HUES6 (cell line): Measurements from ENCODE around the gene IRAK1BP1.
A peak's percentile ranks its signal among the peaks of the same experiment; 100 is the strongest.

Experiments
- H3K27ac ChIP-seq: 2 replicates; pipeline ENCODE4 v1.7.0; 2013; ENCODE audit warnings: low read depth, mild to moderate bottlenecking, low read length, inconsistent platforms
- H3K27me3 ChIP-seq: 2 replicates; pipeline ENCODE4 v1.6.1; 2013; ENCODE audit warnings: low read length; ENCODE audit not compliant: control insufficient read depth, insufficient read depth
- H3K36me3 ChIP-seq: 2 replicates; pipeline ENCODE4 v1.6.1; 2013; ENCODE audit warnings: low read length; ENCODE audit not compliant: control insufficient read depth, insufficient read depth
- H3K4me1 ChIP-seq: 2 replicates; pipeline ENCODE4 v1.6.1; 2013; ENCODE audit warnings: low read length; ENCODE audit not compliant: control insufficient read depth, insufficient read depth
- H3K4me3 ChIP-seq: 2 replicates; pipeline ENCODE4 v1.5.1; 2013; ENCODE audit warnings: low read depth, low read length
- H3K9ac ChIP-seq: one replicate; pipeline ENCODE4 v1.6.1; 2013; ENCODE audit warnings: mild to moderate bottlenecking, low read length
- H3K9me3 ChIP-seq: 2 replicates; pipeline ENCODE4 v1.6.1; 2013; ENCODE audit warnings: low read depth, low read length; ENCODE audit not compliant: control insufficient read depth, insufficient read depth

The IRAK1BP1 gene

GRCh38 chr6:78867370-78868040, at the start of gene IRAK1BP1:
Gene IRAK1BP1, plus strand, starts transcription at chr6:78867551. Its CDS starts 26 bp downstream, at chr6:78867577.
- Histone ChIP-seq H3K27me3 (no peaks in the 10 kb centered on the region), H3K36me3 (no peaks in the 10 kb centered on the region), H3K4me1 (no peaks in the 10 kb centered on the region), H3K4me3 (peak within 1 kb of the TSS; percentile 88), H3K9me3 (no peaks in the 10 kb centered on the region), H3K9ac (peak within 1 kb of the TSS; percentile 87), H3K27ac (peak within 1 kb of the TSS; percentile 81)

DNA sequence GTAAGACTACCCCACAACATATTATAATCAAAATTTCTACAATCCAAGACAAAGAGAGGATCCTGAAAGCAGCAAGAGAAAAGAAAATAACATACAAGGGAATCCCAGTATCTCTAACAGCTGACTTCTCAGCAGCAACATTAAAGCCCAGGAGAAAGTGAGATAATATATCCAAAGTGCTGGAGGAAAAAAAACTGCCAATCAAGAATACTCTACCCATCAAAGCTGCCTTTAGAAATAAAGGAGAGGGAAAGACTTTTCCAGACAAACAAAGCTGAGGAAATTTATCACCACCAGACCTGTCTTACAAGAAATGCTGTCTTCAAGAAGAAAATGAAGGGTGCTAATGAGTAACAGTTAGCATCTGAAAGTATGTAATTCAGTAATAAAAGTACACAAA, 43.3 kb upstream of the IRAK1BP1 start:
- Histone ChIP-seq H3K27me3 (no peaks in the 10 kb centered on the region; the same call in 1 of the 2 replicates), H3K9ac (no peak overlapping the region), H3K9me3 (0 out of 2 replicates have a peak, but pooled peaks cover 2% of the 10 kb centered on the region), H3K27ac (no peak overlapping the region), H3K36me3 (no peaks in the 10 kb centered on the region), H3K4me1 (no peaks in the 10 kb centered on the region), H3K4me3 (no peak overlapping the region)

GRCh38 chr6:78829407-78829806, 37.9 kb upstream of the IRAK1BP1 start:
- Histone ChIP-seq H3K27me3 (no peaks in the 10 kb centered on the region; the same call in 1 of the 2 replicates), H3K4me1 (no peaks in the 10 kb centered on the region), H3K27ac (no peak overlapping the region), H3K9ac (no peak overlapping the region), H3K4me3 (no peak overlapping the region), H3K9me3 (no peaks in the 10 kb centered on the region), H3K36me3 (no peaks in the 10 kb centered on the region)

DNA sequence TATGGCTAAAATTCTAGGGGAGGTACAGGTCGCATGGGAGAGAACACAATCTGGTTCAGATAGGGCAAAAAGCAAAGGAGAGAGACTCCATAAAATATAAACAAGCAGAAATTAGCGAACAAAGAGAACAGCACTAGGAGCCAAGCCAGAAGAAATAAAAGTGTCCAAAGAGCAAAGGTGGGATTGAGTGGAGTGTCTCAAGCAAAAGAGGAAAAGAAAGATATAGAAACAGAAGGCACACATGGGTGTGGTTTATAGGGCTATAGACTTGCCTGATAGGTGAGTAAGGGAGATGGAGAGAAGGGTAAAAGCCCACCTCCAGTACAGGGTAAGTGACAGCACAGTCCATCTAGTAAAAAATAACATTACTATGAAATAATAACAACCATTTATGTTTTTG, 36.5 kb upstream of the IRAK1BP1 start:
- Histone ChIP-seq H3K4me1 (no peaks in the 10 kb centered on the region), H3K4me3 (no peak overlapping the region), H3K9me3 (no peaks in the 10 kb centered on the region), H3K36me3 (no peaks in the 10 kb centered on the region), H3K27me3 (no peaks in the 10 kb centered on the region), H3K9ac (no peak overlapping the region), H3K27ac (no peak overlapping the region)

DNA sequence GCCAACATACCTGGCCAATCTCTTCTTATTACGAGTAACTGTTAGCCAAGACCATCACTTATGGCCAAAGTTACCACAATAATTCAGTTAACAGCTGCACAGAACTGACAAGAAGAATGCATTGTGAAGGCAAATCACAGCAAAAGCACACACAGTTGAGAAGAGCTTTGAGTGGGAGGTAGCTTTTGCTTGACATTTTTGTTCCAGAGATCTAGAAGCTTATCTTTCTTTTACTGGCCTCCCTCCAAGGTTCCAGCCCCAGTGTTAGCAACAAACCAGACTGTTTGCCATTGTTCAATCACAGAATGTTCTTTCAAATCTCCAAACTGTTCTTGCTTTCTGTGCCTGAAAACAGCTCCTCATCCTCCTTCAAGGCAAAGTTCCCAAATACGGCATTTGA, 35.9 kb upstream of the IRAK1BP1 start:
- Histone ChIP-seq H3K4me3 (no peak overlapping the region), H3K9me3 (no peaks in the 10 kb centered on the region), H3K9ac (no peak overlapping the region), H3K27ac (no peak overlapping the region), H3K27me3 (no peaks in the 10 kb centered on the region), H3K4me1 (no peaks in the 10 kb centered on the region), H3K36me3 (no peaks in the 10 kb centered on the region)

- Histone ChIP-seq H3K27ac (no peak overlapping the region), H3K36me3 (no peaks in the 10 kb centered on the region), H3K9me3 (no peaks in the 10 kb centered on the region), H3K27me3 (no peaks in the 10 kb centered on the region), H3K4me1 (no peaks in the 10 kb centered on the region), H3K9ac (no peak overlapping the region), H3K4me3 (no peak overlapping the region)
These were observed 35.1 kb upstream of the IRAK1BP1 start for GRCh38 chr6:78832091-78832808.

DNA sequence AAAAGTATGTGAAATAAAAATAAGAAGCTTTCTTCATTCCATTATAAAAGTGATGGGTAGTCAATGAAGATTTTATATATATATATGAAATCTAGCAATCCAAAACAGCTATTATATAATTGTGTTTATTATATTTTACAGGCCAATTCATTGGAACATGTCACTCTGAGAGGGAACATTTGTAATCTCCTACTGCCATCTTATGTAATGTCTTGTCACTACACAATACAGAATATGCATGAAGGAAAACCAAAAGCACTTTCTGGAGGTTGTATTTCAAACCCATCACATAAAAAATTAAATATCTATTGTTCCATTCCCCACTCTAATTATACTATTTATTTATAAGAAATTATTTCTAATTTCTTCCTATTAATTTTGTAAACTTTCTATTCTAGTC, 31.5 kb upstream of the IRAK1BP1 start:
- no peaks in the 10 kb centered on the region for H3K27me3 ChIP-seq
- H3K9me3 ChIP-seq = no peaks in the 10 kb centered on the region
- H3K4me3 ChIP-seq = no peak overlapping the region
- H3K9ac ChIP-seq = no peak overlapping the region
- H3K4me1 ChIP-seq = peaks cover 1% of the 10 kb centered on the region; the same call in 1 of the 2 replicates
- H3K36me3 ChIP-seq = no peaks in the 10 kb centered on the region
- H3K27ac ChIP-seq = no peak overlapping the region

DNA sequence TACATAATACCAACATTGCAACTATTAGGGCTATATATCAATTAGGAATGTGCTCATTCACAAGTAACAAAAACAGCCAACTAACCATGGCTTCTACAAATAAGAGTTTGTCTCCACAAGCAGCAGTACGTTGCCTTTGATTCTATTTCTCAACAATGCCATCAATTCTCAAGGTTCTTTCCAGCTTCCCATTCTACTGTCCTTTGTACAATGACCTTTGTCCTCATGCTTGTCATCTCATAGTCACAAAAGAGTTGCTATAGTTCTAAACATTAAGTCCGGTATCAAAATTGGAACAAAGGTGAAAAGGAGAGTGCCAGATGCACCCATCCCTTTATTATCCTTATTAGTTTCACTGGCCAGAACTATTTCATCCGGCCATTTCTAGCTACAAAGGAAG, 30.8 kb upstream of the IRAK1BP1 start:
- H3K36me3 ChIP-seq = no peaks in the 10 kb centered on the region
- H3K9me3 ChIP-seq = no peaks in the 10 kb centered on the region
- H3K9ac ChIP-seq = no peak overlapping the region
- H3K27me3 ChIP-seq = no peaks in the 10 kb centered on the region
- peaks cover 9% of the 10 kb centered on the region; the same call in 1 of the 2 replicates for H3K4me1 ChIP-seq
- H3K27ac ChIP-seq = no peak overlapping the region
- no peak overlapping the region for H3K4me3 ChIP-seq

GRCh38 chr6:78841111-78841510, 26.2 kb upstream of the IRAK1BP1 start:
- no peaks in the 10 kb centered on the region for H3K27me3 ChIP-seq
- no peaks in the 10 kb centered on the region for H3K9me3 ChIP-seq
- no peaks in the 10 kb centered on the region for H3K36me3 ChIP-seq
- H3K9ac ChIP-seq = no peak overlapping the region
- no peak overlapping the region for H3K4me3 ChIP-seq
- peaks cover 27% of the 10 kb centered on the region; the same call in 1 of the 2 replicates for H3K4me1 ChIP-seq
- no peak overlapping the region for H3K27ac ChIP-seq

DNA sequence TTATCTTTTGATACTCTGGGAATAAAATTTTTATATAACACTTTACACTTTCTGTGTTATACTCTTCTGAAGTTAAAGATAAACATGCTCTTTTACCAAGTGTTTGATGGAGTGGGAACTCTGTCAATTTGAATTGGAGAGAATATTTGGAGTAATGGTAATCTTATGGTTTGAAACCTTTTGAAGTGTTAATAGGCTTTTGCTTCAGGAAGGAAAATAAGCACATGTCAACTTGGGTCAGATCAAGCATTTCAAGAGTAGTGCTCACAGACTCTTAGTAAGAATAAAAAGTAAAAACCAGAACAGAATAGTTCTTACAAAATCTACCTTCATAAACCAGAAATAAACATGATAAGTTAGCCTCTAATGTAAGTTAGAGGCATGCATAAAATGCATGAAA, 24.4 kb upstream of the IRAK1BP1 start:
- Histone ChIP-seq H3K4me1 (peaks cover 27% of the 10 kb centered on the region; the same call in 1 of the 2 replicates), H3K27ac (no peak overlapping the region), H3K4me3 (0 out of 2 replicates have a peak overlapping the region, but pooled peaks have one; percentile 14), H3K9me3 (no peaks in the 10 kb centered on the region), H3K27me3 (no peaks in the 10 kb centered on the region), H3K9ac (no peak overlapping the region), H3K36me3 (no peaks in the 10 kb centered on the region)

GRCh38 chr6:78844899-78845298, 22.5 kb upstream of the IRAK1BP1 start:
- Histone ChIP-seq H3K4me1 (peaks cover 27% of the 10 kb centered on the region; the same call in 1 of the 2 replicates), H3K9ac (no peak overlapping the region), H3K27me3 (no peaks in the 10 kb centered on the region), H3K27ac (no peak overlapping the region), H3K4me3 (no peak overlapping the region), H3K36me3 (no peaks in the 10 kb centered on the region), H3K9me3 (no peaks in the 10 kb centered on the region)
